HG03469 (cell line): ENCODE measurements around the gene CARD14.
"Not testable (repeated sequence)": the region's sequence is repeated elsewhere in the genome, so short reads cannot be mapped to it uniquely, and the experiment has no call there.

Experiments used
- ATAC-seq: cut with Tn5 transposase; IDR thresholded peaks from one replicate; pipeline ENCODE4 v1.9.1; 2021; ENCODE audit warnings: mild to moderate bottlenecking, moderate library complexity, moderate number of reproducible peaks; ENCODE audit not compliant: unreplicated experiment

Gene CARD14

DNA sequence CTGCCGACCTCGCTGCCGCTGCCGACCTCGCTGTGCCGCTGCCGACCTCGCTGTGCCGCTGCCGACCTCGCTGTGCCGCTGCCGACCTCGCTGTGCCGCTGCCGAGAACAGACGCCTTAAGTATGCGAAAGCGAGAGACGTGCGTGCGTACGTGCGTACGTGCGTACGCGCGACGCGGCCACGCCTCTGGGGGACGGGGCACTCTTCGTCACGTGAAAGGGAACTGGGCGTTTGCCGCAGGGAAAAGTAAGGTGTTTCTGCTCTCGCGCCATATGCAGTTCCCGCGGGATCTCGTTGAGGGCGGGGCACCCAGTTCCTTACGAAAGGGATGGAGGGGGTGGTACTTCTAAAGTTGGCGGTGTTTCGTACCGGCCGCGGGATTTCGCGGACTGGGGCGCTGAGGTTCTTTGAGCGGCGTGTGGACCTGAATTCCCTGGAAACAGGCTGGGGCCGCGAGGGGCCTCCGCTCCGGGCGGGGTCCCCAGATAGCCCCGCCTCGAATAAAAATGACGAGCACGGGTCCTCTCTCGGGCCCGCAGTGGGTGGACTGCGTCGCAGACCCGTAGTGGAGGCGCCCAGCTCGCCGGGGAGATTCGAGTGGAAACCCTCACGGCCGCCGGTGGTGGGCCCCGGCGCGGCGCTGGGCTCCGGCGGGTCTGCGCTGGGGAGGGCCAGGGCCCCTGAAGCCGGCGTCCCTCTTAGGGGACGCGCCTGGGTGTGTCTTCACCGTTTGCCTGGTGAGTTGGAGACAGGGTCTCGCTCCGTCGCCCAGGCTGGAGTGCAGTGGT lies 22.6 kb upstream of the CARD14 start, which contains the start of gene EIF4A3:
TSS of gene EIF4A3 (minus strand) at position 94 of the 788 bp plus-strand sequence. CDS start 167 bp downstream, outside the sequence.
- peak; percentile 80 for ATAC-seq

DNA sequence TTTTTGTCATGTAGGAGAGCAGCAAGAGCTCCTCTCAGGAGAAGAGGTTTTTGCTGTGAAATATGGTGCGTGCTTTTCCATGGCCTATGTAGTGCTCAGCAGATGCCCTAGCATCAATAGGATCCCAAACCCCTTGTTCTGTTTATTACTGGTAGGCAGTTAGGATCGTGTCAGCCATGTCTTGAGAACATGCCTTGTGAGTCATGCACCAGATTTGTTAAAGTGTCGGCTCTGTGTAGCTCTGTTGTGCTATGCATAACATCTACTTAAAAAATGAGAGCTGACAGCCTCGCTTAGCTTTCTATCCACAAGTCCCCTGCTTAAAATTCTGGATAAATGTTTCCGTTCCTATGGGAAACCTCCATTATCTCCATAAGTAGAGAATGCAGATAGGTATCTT lies 18.5 kb upstream of the CARD14 start:
- ATAC-seq, result no peak

DNA sequence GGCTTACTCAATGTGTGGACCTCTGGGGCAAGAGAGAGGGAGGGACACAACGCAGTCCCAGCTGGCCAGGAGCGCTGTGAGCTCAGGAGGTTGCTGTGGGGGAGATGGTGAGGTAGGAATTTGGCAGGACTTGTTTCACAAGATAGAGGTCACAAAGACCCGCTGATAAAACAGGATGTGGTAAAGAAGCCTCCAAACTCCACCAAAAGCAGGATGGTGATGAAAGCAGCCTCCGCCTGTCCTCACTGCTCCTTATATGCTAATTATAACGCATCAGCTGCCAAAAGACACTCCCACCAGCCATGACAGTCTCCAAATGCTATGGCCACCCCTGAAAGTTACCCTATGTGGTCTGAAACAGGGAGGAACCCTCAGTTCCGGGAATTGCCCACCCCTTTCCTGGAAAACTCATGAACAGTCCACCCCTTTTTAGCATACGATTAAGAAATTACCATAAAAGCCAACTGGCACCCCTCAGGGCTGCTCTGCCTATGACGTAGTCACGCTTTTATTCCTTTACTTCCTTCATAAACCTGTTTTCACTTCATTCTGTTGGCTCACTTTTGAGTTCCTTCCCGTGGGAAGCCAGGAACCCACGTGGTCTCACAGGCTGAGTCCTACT lies 17.6 kb upstream of the CARD14 start:
- ATAC-seq, result no peak

DNA sequence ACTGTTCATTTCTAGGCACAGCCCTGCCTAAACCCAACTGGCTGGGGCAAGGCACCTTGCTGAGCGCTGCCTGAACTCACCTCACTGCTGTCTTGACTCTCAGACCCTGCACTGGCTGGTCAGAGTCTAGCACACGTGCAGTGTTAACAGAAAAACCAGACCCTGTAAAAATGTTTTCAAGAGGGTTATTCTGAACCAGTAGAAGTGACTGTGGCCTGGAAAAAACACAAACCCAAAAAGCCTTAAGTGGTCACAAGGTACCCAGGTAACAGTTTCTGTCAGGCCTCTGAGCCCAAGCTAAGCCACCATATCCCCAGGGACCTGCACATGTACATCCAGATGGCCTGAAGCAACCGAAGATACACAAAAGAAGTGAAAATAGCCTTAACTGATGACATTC lies 16.8 kb upstream of the CARD14 start:
- no peak for ATAC-seq

DNA sequence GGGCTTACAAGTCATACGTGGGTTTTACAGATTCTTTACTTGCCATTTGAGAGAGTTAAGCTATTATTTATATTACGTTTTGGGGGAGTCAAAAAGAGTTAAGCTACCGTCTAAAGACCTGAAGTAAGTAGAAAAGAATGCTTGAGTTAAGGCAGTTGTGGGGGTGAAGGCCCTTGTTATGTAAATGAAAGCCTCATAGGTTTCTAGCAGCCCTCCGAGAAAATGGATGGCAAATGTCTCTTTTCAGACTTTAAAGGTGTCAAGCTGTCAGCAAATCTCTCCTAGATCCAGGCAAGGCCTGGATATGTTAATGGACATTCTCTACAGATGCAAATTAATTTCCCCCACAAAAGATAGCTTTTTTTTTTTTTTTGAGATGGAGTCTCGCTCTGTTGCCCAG lies 15.7 kb upstream of the CARD14 start:
- no peak for ATAC-seq

DNA sequence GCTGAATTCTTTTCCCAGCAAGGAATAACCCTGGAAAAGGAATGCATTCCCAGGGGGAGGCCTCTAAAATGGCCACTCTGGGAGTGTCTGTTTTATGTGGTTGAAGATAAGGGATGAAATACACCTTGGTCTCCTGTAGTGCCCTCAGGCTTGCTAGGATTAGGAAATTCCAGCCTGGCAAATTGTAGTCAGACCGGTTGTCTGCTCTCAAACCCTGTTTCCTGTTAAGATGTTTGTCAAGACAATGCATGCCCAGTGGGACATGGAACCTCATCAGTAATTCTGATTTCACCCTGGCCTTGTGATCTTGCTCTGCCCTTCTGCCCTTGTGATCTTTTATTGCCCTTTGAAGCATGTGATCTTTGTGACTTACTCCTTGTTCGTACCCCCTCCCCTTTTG lies 14.2 kb upstream of the CARD14 start:
- not testable (repeated sequence) for ATAC-seq

DNA sequence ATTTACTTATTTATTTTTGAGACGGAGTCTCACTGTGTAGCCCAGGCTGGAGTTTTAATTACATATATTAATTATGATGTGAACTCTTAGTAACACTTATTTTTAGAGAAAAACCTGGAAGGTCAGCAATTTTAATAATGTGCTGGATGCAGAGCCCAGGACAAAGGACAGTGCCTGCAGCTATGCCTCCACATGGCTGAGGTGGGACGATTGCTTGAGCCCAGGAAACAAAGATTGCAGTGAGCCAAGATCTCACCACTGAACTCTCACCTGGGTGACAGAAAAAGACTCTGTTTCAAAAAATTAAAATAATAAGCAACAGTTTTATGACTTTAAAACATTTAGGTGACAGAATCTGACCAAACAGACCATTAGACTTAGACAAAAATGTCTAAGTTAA lies 11.0 kb upstream of the CARD14 start:
- ATAC-seq, result no peak

DNA sequence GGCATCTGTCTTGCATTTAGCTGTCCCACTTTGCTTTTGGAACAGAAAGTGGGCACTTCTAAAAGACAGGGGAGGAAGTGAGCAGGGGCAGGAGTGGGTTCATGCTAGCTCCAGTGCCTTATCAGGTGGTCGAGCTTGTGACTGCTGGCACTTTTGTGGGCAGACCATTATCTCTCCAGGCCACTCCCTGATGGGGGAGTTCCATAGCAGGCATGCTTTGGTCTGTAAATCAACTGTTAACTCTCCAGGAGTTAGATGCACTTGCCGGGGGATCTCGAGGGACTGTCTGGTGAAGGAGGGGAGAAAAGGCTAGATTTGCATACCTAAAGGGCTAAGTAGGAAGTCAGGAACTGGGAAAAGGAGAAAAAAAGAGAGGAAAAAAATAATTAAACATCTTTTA lies 9.3 kb upstream of the CARD14 start:
- ATAC-seq, result no peak

DNA sequence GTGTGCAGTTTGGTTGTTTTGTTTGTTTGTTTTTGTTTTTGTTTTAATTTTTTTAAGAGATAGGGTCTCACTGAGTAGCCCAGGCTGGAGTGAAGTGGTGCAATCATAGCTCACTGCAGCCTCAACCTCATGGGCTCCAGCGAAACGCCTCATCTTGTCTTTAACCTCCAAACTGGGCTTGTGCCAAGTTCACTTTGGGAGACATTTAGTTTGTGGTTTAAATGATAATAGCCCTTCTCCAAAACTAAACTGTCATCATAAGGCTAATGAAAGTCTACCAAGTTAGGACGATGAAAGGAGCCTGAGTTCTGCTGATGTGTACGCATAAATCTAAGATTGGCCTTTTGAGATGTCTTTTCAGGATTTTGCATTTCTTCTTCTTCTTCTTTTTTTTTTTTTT lies 6.5 kb upstream of the CARD14 start:
- ATAC-seq, result no peak

DNA sequence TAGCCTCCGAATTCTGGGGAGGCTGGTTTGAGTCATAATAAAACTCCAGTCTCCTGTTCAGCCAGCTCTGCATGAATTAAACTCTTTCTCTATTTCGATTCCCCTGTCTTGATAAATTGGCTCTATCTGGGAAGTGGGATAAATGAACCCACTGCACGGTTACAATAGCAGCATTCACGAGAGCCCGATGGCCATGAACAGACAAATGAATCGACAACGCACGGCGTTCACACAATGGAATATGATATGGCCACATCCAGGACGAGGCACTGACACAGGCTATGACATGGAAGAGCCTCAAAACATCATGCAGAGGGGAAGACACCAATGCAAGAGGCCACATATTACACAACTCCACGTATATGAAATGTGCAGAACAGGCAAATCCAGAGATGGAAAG lies 5.6 kb upstream of the CARD14 start:
- no peak for ATAC-seq

DNA sequence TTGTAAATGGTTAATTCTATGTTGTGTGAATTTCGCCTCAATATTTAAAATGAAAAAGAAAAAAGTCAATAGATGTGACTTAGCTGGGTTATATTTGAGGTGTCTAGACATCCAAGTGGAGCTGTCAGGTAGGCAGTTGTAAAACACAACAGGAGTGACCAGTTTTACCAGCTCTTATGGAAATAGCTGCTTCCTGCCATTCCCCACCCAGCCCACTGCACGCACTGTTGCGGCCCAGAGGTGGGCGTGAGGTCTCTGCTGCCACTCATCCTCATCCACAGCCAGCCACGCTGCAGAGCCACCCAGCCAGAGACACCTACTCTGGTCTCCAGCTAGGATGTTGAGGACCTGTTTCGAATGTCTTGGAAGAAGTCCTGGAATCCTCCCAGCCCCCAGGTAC lies 3.4 kb upstream of the CARD14 start:
- ATAC-seq, result no peak

DNA sequence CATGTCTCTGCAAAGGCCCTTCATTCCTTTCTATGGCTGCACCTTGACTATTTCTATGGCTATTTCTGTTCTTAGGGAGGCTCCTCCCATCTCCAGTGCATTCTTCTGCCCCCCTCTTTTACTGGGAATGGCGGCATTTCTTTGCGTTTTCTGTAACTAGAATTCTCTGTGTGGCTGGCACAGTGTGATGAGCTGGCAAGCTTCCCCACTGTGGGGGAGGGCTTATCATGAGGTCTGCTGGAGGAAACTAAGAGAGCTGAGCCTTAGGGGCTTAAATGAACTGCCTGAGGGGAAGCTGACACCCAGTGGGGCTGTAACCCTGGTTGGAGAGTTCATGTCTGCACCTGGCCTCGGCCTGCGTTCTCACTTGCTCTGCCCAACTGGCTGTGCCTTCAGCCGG lies 1.5 kb upstream of the CARD14 start:
- no peak for ATAC-seq

DNA sequence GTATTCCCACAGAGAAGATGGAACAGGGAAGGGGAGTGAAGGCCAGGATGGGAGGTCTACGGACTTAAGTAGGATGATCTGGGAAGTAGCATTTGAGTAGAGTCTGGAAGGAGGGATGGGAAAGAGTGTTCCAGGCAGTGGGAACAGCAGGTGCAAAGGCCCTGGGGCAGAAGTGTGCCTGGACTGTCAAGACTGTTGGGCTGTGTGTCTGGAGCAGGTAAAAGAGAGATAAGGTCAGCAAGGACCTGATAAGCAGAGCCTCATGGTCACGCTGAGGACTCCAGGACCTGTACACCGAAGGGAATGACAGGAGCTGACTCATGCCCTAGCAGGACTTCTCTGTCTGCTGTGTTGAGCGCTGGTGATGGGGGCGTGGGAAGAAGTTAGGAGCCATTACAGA lies 723 bp upstream of the CARD14 start:
- ATAC-seq, result no peak

DNA sequence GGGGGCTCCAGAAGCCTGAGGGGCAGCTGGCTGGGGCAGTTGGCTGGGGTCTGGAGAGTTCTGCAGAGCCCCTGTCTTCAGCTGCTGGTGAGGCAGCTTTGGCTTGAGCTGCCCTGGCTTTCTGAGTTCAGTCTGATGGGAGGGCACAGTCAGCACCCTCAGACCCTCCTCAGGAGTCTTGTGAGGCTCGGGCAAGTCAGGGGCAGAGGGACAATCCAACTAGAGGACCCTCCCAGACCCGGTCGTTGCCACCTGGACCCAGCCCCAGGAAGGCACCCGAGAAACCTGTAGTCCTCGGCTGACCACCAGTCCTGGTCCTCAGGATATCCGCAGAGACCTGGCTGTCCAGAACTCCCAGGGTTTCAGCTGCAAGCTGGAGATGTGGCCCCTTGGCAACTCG lies 1.9 kb downstream of the CARD14 start:
- no peak for ATAC-seq

DNA sequence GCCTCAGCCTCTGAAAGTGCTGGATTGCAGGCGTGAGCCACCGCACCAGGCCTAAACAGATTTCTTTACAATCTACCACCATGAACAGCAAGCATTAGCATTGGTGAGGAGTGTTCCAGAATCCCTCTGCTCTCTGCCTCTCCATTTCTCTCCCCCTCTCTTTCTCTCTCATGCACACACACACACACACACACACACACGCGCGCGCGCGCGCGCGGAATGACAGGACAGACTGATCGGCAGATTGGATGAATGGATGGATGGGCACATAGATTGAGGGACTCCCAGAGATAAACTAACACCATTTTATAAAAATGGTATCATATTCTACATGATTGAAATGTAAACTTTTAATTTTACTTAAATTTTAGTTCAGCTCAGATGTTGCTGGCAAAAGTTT lies 3.3 kb downstream of the CARD14 start:
- ATAC-seq, result no peak

DNA sequence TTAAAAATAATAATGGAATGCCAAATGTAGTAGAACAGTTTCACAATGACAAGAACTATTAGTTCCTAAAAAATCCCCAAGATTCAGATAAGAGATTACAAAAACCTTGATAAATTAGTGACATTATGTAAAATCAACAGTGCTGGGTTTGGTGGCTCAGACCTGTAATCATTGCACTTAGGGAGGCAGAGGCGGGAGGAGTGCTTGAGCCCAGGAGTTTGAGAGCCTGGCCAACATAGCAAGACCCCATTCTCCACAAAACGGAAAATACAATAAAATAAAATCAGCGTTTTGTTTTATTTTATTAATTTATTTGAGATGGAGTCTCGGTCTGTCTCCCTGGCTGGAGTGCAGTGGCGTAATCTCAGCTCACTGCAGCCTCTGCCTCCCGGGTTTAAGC lies 4.1 kb downstream of the CARD14 start:
- ATAC-seq, result no peak

DNA sequence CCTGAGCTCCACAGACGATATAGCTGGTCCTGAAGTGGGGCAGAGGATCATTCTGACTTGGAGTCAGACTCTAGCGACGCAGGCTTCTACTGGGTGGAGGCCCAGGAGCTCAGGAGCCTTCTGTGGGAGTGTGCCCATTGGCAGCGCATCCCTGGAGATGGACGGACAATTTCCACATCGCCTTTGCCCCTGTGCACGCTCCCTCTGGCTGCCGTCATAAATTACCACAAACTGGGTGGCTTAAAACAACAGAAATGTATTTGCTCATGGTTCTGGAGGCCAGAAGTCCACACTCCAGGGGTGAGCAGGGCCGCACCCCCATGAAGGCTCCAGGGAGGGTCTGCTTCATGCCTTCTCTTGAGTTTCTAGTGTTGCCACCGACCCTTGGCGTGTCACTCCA lies 6.9 kb downstream of the CARD14 start:
- no peak for ATAC-seq

DNA sequence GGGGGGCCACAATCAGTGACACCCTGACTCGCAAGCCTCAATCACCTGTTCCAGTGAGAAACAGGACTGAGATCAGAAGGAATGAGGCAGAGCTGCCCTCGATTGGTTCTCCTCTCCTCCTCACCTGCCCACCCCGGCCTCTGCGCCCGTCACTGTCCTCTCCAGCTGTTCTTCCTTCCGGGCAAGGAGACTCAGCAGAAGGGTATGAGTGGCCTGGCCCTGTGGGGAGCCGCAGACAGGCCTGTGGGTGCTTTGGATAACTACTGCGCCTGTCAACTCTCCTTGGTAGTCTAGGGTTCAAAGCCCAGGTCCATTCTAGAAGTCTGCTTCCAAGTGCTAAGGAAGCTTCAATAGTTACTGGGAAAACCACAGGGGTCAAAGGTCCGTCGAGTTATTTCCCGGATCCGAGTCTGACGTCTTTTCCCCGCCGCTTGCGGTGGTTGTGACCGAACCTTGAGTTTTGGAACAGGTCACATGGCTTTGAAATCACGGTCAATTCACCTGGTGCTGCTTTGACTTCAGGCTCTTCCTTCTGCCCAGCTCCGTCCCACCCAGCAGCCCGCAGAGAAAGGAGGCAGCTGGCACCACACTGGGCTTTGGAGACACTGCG lies 8.3 kb downstream of the CARD14 start:
- no peak for ATAC-seq

DNA sequence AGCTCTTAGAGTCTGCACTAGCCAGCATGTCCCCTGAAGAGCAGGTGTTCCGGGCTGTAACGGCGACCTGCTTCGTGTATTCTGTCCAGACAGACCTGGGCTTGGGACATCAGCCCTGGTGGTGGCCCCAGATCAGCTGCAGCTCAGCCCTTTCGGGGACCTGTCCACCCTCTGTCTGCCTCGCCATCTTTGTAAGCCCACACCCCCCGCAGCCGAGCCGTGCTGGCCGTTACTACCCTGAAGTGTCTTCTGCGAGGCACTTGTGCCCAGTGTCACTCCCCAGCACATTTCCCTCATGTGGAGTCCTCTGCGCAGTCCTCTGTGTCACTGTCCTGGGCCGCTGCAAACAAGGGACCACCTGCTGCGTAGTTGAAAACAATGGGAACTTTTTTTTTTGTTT lies 10.4 kb downstream of the CARD14 start:
- ATAC-seq, result no peak

DNA sequence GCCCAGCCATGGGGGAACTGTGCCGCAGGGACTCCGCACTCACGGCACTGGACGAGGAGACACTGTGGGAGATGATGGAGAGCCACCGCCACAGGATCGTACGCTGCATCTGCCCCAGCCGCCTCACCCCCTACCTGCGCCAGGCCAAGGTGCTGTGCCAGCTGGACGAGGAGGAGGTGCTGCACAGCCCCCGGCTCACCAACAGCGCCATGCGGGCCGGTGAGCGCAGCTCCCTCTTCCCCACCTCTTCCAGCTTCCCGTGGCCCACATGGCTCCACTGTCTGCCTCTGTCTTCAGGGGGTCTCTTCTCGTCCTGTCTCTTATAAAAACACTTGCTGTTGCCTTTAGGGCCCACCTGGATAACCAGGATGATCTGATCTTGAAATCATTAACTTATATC lies 11.6 kb downstream of the CARD14 start:
- ATAC-seq, result no peak

DNA sequence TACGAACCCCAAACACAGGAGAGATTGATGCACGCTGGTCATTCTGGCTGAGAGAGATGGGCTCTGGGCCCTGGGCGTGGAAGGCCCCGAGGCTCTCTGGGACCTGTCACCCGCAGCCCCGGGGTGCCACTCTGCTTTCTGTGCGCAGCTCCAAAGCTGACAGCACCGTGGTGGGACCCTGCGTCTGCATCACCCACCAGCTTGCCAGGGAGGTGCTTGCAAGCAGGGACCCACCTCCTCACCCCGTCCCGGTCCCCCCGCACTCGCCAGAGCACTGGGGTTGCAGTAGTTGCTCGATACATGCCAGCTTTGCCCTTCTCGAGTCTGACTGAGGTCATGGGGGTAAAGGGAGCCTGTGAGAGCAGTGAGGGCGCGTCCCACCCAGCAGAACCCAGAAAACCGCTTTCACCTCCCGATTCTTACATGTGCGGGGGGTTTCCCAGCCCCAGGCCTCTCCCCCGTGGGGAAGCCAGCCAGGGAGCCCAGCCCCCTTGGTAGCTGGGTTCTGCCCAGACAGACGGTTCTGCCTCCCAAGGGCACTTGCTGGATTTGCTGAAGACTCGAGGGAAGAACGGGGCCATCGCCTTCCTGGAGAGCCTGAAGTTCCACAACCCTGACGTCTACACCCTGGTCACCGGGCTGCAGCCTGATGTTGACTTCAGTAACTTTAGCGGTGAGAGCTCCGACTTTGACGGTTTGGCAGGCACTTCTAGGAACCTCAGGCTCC lies 12.5 kb downstream of the CARD14 start:
- no peak for ATAC-seq

DNA sequence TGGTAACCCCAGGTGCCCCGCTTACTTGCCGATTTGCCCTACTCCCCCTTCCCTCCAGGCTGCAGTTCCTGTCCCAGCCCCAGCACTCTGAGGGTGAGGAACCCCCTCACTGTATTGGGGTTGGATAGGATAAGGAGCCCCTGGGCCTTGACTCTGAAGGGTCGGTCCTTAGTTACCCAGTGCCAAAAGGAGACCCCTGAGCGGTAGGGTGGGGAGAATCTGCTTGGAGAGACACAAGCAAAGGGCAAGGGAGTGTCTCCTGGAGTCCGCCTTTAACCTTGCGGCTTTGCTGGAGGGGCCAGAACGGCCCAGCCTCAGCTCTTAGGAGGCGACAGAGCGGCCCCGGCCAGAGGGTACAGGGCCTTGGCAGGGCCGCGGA lies 13.0 kb downstream of the CARD14 start:
- ATAC-seq, result no peak
